ENCODE measurements around the gene POLN.

The POLN gene

DNA sequence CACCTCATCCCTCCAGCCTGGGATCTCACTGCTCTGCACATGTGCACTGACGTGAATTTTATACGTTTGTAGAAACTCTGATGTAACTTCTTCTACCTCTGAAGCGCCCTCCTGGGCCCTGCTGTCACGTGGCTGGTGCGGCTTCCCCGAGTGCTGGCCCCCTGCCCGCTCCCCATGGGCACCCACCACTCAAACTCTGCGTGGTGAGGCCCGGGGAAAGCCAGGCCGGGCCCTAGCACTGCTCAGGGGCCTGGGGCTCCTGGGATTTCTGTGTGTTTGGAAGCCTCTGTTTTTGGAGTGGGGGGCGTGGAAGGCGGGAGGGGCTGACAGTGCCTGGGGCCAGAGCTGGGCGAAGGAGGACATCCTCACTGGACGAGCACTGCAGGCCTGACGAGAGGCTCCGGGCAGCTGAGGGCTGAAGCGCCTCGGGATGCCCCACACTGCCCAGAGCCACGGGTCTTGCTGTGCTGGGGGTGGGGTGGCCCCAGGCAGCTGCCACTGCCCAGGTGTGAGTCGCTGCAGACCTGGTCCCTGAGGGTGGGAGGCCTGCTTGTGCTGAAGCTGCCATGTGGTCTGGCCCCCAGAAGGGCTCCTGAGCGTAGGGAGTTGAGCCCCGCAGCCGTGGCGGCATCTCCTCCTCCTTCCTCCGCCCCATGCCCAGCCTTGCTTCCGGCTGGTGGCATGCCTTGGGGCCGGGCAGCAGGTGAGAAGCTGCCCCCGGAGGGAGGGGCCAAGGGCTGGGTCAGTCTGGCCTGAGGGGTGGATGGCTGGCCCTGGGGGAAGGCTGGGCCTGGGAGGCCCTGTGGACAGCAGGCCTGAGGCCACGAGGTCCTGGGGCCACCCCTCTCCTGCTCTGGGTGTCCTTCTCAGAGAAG is 175.1 kb downstream of the POLN start:
- DNase-seq = no peak

DNA sequence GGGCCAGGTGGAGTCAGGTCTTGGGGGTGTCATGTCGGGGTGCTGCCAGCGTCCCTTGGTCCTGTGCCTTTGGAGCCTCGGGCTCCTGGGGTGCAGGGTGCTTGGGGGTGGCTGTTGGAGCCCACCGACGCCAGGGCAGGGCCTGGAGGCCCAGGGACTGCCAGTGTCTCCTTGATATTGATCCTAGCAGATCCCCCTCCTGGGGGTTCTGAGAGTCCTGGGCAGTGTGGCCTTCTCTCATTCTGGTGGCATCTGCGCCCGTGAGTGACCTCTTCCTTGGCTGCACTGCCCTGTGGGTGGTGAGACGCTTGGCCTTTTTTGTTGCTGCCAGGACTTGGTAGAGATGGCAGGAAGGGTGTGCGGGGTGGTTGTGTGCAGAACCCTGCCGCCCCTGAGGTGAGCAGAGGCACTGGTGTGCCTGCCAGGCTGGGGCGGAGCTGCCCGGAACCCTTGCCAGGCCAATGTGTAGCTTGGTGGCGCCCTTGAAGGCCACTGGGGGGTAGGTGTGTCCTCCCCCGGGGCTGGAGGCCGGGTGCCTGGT is 175.8 kb downstream of the POLN start:
- no peak for DNase-seq

DNA sequence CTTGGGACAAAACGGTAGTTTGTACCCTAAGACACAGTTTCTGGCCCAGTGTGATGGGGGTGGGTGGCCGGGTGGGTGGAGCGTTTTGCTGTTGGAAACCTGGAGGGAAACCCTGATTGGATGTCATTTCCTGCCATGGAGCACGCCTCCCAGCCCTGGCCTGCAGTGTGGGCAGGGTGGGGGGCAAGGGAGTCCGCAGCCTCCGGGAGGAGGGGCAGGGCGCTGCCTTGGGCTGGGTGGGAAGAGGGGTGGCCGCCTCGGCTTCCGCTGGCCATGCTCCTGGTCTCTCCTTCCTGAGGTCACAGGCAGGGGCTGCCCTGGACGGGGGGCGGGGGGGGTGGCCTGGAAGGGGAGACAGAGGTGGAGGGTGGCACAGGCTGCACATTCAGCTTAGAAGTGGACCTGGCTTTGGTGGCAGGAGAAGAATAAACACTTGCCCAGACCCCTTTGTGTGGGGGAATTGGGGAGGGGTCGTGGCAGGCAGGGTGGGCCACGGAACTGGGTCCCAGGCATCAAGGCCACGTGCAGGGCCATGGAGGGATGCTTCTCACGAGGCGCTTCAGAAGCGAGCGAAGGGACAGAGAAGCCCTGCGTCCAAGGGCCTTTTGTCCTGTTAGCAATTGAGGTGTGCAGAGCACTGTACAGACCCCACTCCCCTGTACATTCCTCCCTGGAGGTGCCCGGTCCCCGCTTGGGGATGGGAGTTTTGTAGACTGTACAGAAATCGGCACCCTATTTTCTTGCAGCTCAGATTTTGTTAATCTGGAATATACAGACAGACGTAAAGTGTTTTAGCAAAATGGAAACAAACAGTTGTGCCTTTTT is 176.6 kb downstream of the POLN start:
- no peak for DNase-seq

DNA sequence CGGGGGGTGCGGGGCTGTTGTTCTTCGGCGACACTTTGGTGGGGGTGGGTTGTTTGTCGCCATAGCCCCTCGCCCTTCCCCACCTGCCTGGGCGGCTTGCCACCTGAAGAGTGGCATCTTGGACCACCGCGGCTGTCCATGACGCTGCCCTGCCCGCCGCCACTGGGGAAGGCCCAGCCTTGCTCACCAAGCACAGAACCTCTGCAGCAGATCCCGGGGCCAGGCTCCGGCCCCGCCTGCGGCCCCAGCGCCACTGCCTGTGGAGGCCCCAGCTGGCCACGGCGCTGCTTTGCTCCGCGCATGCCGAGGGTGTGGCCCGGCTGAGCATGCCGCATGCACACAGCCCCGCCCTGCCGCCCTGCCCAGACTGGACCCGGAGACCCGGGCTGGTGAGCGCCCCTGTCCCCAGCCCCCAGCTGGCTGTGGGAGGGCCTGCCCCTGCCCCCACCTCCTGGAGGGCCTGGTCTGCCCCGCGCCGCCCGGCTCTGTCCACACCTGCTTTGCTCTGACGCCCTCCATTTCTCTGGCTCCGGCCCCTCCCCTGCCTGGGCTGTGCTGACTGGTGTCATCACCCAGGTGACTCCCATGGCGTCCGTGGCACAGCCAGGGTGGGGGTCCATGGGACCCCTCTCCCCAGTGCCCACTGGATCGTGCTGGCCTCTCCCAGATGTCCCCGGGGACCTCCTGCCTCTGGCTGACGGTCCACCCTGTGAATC is 177.5 kb downstream of the POLN start:
- no peak for DNase-seq

DNA sequence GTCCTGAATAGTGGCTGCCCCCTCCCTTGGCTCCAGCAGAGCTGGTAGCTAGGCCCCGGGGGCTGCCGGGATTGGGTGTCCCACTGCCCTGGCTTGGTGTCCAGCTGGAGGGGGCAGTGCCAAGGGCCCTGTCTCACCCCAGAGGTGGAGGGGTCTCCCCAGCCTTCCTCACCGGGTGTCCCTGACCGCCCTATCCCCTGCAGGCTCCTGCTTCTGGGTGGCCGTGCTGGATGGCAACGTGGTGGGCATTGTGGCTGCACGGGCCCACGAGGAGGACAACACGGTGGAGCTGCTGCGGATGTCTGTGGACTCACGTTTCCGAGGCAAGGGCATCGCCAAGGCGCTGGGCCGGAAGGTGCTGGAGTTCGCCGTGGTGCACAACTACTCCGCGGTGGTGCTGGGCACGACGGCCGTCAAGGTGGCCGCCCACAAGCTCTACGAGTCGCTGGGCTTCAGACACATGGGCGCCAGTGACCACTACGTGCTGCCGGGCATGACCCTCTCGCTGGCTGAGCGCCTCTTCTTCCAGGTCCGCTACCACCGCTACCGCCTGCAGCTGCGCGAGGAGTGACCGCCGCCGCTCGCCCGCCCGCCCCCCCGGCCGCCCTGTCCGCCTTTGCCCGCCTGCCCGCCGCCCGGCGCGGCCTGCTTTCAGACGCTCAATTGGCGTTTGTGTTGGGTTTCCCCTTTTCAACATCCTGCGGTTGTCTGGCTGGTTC is 178.2 kb downstream of the POLN start:
- no peak for DNase-seq

DNA sequence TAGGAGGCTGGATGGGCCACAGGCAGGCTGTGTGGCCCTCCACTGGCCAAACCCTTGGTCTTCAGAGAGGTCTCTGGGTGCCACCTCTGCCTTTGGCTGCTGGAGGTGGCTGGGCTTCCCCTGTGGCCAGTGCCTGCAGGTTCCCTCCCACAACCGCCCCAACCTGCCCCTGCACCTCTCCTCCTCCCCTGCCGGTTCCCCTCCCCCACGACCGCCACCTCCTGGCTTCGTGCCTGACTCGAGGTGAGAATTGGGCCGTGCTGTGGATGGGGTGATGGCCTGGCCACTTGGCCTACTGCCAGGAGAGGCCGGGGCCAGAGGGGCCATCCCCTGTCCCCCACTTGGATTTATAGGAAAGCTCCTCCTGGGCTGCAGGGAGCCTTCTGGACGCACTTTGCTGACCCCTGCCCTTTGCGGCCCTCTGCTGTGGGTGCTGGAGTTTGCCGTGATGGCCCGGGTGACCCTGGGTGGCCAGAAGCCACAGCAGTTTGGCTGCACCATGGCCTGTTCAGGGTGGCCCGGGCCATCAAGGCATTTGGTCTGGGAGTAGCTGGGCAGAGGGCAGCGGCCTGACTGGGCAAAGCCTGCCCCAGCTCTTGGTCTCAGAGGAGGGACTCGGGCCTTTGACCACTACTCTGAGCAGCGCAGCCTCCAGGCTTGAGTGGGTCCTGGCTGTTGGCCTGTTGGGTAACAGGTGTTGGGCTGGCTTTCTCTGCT is 179.0 kb downstream of the POLN start:
- DNase-seq = no peak

DNA sequence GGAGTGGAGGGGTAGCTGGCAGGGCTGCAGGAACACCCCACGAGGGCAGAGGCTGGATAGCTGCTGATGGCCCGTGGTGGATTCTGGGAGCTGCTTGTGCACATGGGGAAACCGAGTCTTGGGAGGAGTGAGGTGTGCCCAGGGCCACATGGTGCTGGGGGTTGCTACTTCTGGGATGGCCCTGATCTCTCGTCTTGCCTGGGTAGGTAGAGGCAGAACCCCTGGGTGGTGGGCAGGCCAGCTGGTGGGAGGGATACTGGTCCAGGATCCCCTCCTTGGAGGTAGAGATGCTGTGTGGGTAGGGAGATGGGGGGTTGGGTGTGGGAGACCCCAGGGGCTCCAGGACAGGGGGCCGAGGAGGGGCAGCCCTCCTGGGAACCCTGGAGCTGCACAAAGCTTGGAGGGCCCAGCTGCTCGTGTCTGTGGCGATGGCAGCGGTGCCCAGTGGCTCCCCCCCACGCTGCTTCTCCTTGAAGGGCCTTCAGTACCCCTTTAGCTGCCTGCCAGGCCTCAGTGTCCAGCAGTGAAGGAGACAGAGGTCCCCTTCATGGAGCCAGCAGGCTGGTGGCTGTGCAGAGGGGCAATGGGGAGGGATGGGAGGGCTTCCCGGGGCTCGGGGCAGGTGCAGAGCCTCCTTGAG is 179.6 kb downstream of the POLN start:
- no peak for DNase-seq

DNA sequence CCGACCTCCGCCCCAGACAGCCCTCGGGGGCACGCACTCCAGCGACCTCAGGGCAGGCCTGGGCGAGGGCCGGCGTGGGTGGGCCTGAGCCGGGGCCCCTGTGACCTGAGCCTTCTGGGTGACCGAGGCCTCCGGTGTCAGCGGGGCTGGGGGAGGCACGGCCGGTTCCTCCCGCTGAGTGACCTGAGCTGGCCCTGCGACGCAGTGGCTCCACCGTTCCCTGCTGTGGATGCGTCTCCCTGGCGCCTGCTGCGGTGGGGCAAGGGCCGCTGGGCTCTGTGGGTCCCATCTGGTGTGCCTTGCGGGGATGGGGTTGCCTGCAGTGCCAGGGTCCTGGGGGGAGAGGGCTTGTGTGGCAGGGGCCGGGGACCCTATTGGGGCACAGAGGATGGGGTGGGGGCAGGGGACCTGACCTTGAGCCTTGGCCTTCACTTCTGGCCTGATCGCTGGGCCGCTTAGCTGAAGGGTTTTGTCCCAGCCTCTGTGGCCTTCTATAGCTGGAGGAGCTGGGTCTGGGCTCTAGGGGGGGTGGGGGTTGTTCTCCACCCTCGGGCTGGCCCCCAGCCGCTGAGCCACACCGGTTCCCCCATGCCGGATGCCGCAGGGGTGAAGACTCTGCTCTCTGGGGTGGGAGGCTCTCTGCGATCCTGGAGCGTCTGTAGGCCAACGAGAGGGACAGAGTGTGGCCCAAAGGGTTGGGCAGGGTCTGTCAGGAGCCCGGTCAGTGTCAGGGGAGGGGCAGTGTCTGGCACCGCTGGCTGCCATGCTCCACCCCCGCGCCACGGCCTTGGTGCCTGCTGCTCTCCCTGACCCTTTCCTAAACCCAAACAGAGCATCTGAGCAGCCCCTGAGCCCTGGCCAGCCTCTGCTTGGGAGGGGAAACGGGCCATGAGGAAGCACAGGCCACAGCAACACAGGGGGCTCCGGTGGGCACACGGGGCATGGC is 180.5 kb downstream of the POLN start:
- no peak for DNase-seq

DNA sequence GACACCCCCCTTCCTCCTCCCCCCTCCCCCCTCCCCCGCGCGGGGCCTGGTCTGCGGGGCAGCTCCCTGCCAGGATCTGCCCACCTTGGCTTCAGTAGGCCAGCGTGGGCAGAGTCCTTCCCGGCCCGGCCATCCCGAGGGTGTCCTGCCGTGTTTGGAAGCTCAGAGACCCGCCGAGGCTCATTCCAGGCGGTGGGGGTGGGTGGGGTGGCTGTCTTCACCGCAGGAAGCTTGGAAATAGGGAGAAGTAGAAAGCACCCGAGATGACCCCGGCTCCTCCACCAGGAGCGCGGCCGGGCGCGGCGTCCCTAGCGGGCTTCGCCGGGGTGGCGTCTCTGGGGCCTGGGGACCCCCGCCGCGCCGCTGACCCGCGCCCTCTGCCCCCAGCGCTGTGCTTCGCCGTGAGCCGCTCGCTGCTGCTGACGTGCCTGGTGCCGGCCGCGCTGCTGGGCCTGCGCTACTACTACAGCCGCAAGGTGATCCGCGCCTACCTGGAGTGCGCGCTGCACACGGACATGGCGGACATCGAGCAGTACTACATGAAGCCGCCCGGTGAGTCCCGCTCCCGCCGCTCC is 181.2 kb downstream of the POLN start:
- DNase-seq = no peak

DNA sequence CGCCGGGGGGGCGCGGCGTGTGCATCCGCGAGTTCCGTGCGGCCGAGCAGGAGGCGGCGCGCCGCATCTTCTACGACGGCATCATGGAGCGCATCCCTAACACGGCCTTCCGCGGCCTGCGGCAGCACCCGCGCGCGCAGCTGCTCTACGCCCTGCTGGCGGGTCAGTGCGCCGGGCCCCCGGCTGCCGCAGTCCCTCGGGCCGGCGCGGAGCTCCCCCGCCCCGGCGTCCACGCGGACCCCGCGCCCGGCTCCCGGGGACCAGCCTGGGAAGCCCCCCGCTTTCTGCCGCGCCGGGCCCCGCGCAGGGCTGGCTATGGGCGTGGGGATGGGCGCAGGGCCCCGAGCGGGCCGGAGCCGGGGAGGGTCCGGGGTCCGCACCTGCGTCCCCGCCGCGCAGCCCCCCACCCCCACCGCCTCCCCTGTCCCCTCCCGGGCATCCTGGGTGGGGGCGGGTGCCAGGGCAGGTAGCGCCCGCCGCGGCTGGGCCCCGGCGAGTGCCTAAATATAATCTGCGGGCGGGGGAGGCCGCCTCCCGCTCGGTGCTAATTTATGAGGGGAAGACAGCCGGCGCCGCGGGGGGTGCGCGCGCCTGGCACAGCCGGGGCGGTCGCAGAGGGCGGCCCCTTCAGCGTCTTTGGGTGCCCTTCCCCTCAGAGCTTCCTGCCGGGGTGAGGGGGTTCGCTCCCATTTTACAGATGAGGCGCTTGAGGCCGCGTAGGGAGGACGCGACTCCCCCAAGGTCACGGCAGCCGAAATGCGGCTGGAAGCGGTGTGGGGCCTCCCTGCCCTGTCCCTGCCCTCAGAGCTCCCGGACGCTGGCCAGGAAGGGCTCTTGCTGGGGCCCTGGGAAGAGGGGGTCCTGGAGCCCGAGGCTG is 182.0 kb downstream of the POLN start:
- peak; percentile 31 for DNase-seq

DNA sequence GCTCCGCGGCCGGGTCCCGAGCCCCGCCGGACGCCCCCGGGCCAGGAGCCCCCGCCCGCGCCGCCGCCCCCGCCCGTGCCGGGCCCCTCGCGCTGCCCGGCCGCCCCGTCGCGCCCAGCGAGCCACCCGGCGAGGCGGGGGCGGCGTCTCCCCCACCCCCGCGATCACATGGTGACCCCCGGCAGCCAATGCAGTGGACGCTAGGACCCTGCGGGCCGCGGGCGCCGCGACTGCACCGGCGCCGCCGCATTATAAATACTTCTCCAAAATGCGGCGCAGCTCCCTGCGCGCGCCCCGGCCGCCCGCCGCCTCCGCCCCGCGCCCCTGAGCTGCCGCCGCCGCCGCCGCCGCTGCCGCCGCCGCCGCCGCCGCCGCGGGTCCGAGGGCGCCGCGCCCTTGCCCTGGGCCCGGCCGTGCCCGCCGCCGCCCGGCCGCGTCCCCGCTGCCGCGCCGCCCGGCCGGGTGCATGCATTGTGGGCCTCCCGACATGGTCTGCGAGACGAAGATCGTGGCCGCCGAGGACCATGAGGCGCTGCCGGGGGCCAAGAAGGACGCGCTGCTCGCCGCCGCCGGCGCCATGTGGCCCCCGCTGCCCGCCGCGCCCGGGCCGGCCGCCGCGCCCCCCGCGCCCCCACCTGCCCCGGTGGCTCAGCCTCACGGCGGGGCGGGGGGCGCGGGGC is 182.7 kb downstream of the POLN start, which contains the start of gene NAT8L:
Gene NAT8L, plus strand, starts transcription at position 282 of the 680 bp plus-strand sequence. Its CDS starts 185 bp downstream, at position 467.
- DNase-seq = peak; percentile 76

DNA sequence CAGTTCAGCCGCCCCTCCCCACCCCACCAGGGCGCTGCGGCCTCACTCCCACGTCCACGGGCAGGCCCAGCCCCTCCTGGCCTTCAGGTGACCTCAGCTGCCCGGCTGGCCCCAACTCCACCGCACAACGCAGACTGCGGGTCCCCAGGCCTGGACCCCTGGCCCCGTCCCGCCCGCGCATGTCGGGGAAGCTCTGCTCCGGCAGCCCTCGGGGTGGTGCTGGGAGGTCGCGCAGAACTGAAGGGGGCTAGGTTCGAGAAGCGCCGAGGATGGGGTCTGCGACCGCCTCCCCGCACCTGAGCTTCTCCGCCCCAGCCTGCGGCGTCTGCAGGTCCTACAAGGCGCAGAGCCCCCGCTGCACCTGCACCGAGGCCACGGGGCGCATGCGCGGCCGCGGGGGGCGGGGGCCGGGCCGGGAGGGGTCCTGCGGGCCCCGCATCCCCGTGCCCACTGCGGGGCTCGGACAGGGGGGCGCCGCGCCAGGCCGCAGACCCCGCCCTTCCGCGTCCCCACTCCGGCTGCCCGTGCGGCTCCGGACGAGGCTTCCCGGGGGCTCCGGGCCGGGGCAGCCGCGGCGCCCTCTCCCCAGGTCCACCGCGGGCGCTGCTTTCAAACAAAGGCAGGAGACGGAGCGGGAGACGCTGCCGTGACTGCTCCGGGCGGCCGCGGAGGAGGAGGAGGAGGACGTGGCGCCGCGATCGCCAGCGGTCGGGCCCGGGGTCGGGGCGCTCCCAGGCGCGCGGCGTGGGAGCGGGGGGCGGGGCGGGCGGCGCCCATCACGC is 183.5 kb downstream of the POLN start:
- DNase-seq = peak; percentile 46

DNA sequence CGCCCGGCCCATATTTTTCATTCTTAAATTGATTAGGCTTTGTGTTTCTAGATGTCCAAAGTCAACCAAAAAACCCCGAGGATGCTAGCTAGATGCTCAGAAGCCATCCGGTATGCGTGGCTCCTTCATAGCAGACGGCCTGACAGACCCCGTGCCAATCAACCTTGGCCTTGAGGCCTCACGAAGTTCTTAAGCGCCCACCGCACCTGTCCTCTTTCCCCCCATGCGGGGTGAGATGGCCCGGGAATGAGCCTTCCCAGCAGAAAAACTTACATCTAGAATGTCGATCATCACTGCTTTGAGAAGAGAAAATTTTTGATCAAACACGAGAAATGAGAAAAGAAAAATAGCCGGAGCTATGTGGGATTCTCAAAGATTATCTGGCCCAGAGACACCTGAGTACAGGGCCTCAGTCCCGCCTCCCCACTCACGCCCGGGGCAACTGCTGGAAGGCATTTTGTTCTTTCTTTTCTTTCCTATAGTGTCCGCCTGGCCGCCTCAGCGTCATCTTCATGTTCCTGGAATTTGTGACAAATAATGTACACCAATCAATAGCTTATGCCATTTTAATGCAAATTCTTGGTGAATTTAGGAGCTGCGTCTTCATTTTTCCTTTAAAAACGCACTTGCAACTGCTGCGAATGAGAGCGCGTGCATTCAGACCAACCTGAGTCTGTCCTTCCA is 184.4 kb downstream of the POLN start:
- DNase-seq = no peak

DNA sequence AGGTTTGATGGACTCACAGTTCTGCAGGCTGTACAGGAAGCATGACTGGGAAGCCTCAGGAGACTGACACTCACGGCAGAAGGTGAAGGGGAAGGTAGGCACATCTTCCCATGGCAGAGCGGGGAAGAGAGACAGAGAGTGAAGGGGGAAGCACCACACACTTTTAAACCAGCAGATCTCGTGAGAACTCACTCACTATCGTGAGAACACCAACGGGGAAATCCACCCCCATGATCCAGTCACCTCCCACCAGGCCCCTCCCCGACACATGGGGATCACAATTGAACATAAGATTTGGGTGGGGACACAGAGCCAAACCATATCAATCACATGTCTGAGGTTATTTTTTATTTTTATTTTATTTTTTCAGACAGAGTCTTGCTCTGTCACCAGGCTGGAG is 187.7 kb downstream of the POLN start:
- no peak for DNase-seq

DNA sequence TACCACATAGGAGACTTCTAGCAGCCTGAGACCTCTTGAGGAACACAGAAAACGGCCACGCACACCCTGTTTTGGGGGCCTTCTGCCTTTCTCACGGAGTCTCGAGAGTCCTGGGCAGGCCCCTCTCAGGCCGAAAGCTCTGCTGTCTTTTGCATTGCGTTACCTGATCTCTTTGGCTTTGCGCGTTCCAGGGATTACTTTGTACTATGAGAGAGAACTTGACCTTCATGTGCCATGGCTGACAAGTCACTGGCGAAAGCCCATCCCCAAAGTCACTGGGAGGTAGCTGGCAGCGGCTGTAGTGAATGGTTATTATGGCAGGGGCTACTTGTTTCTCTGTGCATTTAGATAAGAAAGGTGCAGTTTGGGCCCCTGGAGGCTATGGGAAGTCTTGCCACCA is 190.8 kb downstream of the POLN start:
- DNase-seq = no peak

DNA sequence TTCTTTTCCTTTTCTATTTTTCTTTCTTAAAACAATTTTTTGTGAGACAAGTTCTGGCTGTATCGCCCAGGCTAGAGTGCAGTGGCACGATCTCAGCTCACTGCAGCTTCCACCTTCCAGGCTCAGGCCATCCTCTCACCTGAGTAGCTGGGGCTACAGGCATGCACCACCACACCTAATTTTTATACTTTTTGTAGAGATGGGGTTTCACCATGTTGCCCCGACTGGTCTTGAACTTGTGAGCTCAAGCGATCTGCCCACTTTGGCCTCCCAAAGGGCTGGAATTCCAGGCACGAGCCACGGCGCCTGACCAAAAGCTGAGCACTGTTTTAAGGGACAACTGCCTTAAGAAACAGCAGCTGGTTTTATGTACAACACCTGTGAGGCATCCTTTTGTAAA is 192.1 kb downstream of the POLN start:
- no peak for DNase-seq
